ENCODE data around the gene TGFB2.

- no peak for TF ChIP-seq EZH2phosphoT487 (IDR thresholded peaks at IDR 0.05; ENCODE audit: insufficient read depth, low read depth)
- TF ChIP-seq EZH2 (IDR thresholded peaks at IDR 0.05; ENCODE audit: insufficient read depth, poor library complexity, severe bottlenecking), result no peak
Observed at GRCh38 chr1:218430346-218430745, 85.2 kb downstream of the TGFB2 start.

Data from GM23248 (cell line).